GF-D8 (cell line): ENCODE data around the gene ANKRD10.
A peak's percentile ranks its signal among the peaks of the same experiment; 100 is the strongest.

Experiments used
- DNase-seq: peaks from one replicate; lab custom pipeline; 2025; lab: John Stamatoyannopoulos, UW

ANKRD10 gene

DNA sequence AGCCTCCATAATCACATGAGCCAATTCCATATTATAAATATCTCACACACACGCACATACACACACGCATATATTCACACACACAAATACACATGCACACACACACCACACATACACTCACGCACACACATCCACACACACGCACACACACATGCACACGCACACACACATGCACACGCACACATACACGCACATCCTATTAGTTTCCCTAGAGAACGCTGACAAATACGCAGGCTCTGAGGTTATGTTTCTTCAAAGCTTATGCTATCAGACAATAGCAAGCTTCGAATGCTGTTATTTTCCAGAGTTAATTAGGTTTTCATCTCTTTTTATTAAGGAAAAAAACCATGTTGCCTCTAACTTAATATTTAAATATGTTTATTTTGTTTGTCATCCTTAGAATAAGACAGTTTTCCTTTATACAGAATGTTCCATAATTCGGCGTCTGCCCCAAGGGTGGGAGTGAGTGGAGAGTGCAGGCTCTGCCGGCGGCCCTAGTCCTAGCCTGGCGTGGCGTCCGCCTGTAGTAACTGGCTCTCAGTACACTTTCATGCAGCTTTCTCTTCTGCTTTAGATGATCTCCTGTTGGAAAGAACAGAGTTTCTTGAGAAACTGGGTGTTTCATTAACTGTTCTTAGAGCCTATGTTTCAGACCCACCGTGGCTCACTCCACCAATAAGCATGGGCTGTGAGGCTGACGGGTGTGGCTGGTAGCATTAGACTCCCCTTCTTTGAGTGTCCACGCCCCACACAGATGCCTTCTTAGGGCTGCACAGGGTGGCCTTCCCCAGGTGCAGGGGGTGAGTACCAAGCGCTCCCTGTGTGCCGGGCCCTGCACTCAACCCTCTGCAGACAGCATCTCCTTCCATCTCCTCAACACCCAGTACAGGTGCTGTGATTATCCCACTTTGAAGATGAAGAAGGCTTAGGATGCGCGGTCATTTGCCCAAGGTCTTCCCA is 30.4 kb upstream of the ANKRD10 start:
- no peak for DNase-seq

- no peak for DNase-seq
Observed at GRCh38 chr13:110944121-110944967, 29.5 kb upstream of the ANKRD10 start.

GRCh38 chr13:110942248-110942981 is 27.5 kb upstream of the ANKRD10 start:
- DNase-seq, result no peak

GRCh38 chr13:110938662-110939421 is 24.0 kb upstream of the ANKRD10 start:
- no peak for DNase-seq

DNA sequence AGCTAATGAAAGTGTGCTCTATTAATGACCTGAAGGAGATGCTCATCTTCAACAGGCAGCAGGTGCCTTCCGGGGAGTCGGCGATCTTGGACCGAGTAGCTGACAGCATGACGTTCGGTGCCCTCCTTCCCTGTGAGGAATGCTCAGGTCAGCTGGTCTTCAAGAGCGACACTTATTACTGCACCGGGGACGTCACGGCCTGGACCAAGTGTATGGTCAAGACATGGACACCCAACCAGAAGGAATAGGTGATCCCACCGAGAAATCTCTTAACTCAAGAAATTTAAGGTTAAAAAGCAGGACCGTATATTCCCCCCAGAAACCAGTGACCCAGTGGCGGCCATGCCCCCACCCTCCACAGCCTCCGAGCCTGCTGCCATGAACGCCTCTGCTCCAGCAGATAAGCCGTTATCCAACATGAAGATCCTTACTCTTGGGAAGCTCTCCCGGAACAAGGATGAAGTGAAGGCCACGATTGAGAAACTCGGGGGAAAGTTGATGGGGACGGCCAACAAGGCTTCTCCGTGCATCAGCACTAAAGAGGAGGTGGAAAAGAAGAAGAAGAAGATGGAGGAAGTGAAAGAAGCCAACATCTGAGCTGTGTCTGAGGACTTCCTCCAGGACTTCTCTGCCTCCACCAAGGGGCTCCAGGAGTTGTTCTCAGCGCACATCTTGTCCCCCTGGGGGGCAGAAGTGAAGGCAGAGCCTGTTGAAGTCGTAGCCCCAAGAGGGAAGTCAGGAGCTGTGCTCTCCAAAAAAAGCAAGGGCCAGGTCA is 22.8 kb upstream of the ANKRD10 start:
- DNase-seq, result no peak

GRCh38 chr13:110936519-110936918 is 21.6 kb upstream of the ANKRD10 start:
- DNase-seq, result no peak

DNA sequence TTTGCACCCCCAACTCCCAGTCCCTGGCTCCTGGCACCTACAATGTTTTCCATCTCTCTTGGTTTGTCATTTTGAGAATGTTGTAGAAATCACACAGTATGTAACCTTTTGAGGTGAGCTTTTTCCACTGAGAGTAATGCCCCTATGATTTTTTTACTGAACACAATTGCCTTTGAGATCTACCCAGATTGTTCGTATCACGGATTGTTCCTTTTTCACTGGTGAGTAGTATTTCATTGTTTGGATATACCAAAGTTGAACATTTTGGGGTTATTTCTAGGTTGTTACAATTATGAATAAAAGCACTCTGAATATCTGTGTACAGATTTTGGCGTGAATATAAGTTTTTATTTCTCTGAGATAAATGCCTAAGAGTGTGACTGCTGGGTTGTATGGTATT is 17.7 kb upstream of the ANKRD10 start:
- DNase-seq, result no peak

DNA sequence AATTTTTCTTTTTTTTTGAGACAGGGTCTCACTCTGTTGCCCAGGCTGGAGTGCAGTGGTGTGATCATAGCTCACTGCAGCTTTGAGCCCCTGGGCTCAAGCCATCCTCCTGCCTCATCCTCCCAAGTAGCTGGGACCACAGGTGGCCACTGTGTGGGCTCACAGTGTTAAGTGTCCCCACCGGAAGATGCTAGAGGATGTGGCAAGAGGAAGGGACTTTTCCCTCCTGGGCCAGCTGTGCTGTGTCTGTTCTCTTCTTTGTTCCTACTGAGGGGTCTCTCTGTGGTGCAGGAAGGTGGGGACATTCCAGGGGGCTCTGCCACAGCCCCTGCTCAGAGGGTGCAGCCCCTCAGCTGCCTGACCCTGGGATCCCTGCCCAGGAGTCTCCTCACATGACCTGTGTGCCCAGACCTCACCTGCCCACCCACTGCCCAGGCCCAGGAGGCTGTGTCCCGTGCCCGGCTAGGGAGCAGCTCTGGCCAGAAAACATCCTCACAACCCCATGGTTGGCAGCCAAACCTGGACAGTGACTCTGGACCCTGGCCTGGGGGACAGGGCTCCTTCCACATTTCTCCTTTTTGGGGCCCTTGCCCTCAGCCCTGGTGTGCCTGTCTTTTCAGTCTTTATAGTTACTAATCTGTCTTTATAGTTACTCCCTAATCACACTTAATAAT is 14.4 kb upstream of the ANKRD10 start:
- DNase-seq, result no peak

- DNase-seq, result no peak
Observed at GRCh38 chr13:110925023-110925612, 10.2 kb upstream of the ANKRD10 start.

- no peak for DNase-seq
Observed at GRCh38 chr13:110924639-110924934, 9.7 kb upstream of the ANKRD10 start.

GRCh38 chr13:110923777-110924638 is 9.1 kb upstream of the ANKRD10 start:
- DNase-seq, result no peak

DNA sequence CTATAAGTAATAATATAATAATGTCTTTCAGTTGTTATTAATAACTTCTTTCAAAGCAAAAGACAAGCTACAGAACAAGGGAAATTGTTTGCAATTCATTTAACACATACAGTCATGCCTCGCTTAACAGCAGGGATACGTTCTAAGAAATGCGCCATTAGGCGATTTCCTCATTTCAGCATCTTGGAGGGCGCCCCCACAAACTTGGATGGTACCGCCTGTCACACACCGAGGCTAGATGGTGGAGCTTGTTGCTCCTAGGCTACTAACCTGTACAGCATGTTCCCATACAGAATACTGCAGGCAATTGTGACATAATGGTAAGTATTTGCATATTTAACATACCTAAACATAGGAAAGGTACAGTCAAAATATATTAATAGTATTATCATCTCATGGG is 8.2 kb upstream of the ANKRD10 start:
- no peak for DNase-seq

DNA sequence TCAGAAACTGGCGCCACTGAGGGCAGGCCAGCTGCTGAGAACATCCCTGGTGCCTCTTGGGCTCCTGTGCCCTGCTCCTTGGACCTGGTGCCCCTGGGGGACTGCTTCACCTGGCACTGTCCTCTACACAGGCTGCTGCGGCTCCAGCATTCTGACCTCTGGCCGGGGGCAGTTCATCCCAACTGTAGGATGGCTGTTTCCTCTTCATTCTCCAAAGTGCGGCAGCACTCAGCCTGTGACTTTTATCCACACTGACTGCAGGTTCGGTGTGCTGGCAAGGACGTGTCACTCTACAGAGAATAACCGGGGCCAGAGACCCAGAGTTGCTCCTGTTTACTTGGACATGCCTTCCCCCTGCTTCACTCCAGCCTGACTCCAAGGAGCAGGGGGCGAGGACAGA is 7.6 kb upstream of the ANKRD10 start:
- no peak for DNase-seq

DNA sequence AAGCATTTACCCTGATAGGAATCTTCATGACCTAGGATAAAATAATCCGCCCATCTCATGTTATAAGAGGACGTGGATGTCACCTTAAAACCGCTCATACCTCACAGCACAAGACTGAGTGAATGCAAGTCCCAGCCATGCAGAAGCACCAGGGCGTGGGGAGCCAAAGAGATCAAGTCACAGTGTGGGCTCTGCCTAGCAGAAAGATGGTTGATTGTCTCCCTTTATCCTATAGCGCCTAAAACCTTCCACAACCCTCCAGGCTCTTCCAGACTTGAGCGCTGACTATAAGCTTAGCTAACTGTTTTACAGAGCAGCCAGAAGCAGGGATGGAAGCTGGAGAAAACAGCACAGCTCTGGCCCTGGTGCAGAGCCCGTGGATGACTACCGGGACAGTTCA is 6.8 kb upstream of the ANKRD10 start:
- DNase-seq, result no peak

DNA sequence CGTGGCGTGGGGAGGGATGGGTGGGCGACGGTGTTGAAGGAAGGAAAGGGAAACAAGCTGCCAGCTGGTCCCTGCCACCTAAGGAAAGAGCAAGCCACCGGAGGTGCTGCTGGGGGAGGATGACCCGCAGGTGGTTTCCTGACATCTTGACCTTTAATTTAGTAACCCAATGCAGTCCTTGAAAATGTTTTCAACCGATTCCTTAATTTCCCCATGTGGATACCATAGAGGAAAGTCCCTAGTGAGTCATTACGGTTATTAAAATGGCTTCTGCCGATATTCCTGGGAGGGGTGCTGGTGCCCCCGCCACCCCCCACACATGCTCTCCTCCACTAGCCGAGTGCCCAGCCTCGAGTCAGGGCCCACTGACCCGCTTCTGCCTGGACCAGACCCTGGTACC is 6.3 kb upstream of the ANKRD10 start:
- DNase-seq, result no peak

- no peak for DNase-seq
Observed at GRCh38 chr13:110920038-110920437, 5.2 kb upstream of the ANKRD10 start.

- DNase-seq, result peak; percentile 33
Observed at GRCh38 chr13:110916301-110917142, 1.7 kb upstream of the ANKRD10 start.

DNA sequence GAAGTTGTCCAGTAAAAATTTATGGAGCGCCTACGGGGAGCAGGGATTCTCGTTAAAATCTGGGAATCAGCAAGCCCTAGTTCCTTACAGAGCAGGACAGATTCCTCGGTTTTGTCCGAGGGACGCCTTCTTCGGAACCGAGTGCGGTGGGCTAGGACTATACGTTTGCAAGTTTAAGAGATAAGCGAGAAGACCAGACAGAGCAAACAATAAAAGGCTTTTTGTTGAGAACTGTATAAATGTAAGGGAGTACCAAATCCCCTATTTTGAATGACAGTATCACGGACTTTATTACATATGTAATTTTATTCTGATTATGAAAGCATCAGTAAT is 971 bp upstream of the ANKRD10 start:
- DNase-seq, result no peak
